Stimulated activated CD8-positive, alpha-beta memory T cell treated with anti-CD3 and anti-CD28 coated beads, Interleukin-4, amount 100 ng/mL, for 48 hours (primary cell): ENCODE data around the gene RAD51B.
"Not testable (repeated sequence)": the region's sequence is repeated elsewhere in the genome, so short reads cannot be mapped to it uniquely, and the experiment has no call there.

ENCODE experiments used
- DNase-seq: peaks from one replicate; pipeline ENCODE4 v3.0.0-alpha.2; 2020

RAD51B gene

GRCh38 chr14:68241862-68242487 lies 422.4 kb downstream of the RAD51B start:
- no peak for DNase-seq

- no peak for DNase-seq
Measured at GRCh38 chr14:68243450-68244010, 424.0 kb downstream of the RAD51B start.

- DNase-seq: no peak
Measured at GRCh38 chr14:68244262-68244980, 424.8 kb downstream of the RAD51B start.

DNA sequence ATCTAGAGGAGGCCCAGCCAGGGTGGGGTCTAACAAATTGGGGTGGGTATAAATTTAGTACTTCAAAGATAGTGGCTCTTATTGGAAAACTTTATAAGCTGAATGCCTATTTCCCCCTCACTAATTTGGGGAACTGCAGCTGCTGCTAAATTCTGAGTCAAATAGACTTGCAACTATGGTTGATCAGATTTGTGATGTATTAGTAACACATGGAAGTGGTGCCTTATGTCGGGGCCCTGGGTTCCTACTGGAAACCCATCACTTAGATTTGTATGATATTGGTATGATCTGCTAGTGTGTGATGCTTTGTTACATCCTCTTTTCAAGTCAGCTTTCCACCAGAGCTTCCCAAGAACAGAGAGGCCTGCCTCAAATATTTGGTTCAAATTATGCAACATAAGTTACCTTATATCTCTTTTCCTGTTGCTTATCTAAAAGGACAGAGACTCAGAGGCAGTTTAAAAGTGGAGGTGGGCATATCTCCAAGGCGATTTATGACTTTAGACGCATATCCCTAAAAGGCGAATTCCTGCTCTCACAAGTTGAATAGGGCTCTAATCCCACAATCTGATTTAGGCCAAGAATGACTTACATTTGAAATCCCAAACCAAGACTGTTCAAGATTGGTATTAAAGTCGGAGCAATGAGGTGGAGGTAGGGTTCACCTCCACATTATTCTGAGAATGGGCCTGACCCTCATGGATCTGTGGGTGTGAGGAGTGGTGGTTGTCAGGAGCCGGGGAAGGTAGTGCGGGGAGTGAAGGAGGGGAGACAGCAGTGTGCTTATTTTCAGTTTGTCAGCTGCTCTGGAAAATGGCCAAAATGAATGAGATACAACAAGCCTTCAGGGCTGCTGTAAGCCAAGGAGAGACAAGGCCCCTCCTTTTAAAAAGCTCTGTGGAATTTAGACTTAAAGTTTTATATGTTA lies 425.8 kb downstream of the RAD51B start:
- no peak for DNase-seq

DNA sequence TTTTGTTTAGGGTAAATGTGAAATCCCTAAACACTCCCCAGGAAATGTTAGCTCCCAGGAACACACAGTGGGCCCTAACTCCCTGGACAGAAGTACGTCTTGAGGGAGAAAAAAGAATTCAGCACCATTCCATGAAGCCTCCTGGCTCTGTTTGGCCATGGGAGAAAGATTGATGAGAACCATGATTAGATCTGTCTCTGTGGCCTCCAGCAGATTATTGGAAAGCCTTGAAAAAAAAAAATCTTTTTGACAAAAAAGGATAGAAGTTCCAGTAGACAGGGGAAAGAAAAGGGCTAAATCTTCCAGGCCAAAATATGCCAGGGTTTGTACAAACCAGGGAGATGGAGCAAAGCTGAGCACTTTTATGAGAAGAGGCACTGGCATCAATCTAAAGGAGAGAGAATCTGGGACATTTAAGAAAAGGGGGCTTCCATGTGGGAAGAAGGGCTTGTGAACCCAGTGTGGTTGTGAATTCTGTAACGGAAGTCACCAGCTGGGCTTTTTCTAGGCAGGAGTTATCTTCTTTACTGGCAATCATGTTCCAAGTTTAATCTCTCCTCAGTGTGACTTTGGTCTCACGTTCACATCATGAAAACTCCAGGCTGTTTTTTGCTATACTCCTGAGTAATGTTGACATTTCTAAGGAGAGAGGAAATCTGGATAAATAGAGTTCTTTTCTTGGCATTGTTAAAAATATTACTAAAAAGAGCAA lies 426.7 kb downstream of the RAD51B start:
- no peak for DNase-seq

DNA sequence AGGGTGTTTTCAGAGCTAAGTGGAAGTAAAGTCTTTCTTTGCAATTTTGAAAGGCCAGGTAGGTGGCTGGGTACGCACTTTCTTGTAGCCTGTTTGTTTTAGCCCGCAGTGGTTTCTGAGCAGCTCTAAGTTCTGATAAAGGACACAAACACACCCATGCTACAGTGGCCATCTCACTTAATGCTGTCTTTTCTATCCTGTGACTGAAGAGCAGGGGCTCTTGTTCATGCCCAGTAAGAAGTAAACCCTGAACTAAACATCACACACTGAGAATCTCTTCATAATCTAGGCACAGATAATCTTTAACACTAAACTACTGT lies 427.2 kb downstream of the RAD51B start:
- no peak for DNase-seq

DNA sequence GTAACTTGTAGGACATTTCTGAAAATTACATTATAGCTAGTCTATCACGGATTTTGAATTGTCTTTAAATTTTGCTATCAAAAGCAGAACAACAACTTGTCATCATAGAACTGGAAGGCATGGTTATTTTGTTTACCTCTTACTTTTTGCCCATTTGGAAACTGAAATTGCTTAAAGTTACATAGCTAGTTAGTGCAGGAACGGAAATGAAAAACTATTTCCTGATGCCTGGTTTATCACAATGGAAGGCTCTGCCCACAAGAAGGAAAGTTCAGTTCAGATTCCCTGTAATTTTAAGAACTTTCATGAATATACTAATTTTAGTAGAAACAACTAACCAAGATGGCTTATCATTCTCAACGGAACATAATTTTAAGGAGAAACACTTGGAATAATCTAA lies 427.7 kb downstream of the RAD51B start:
- DNase-seq: no peak

- DNase-seq: no peak
Measured at GRCh38 chr14:68247676-68248268, 428.2 kb downstream of the RAD51B start.

GRCh38 chr14:68248481-68249255 lies 429.1 kb downstream of the RAD51B start:
- DNase-seq: no peak

- DNase-seq: no peak
Measured at GRCh38 chr14:68249661-68250451, 430.3 kb downstream of the RAD51B start.

DNA sequence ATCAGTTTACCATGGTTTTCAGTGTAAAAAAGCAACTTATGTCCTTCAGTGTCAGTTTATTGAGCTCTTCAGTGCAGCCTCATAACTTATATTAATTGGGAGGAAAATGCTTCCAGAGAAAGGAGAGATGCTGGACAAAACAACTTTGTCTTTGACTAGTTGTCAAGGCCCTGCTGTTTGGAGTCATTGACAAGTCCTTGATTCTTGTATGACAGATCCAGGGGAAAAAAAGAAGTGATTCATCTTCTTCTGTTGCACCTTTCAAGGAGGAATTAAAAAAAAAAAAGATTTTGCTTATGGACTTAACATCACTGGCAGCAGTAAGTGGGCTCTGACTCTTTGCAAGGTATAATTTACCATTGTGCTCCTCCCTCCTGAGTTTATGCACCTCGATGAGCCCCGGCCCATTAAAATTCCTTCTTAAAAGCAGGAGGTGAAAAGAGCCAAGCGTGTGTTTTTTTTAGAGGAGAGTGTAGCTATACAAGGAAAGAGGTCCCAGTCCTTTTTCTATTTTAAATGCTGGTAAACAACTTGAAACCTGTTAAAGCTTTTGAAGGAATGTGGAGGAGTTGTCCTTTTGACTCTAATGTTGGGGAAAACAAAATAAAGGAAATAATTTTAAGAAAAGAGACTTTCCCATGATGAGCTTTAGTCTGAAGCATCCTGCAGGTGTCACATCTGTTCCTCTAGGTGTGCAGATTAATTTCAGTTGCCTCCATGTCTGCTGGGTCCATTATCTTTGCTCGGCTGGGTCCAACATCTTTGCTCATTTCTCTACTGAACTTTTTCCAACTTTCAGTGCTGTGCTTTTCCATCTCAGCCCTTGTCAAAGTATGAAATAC lies 431.6 kb downstream of the RAD51B start:
- no peak for DNase-seq

- DNase-seq: no peak
Measured at GRCh38 chr14:68251769-68252100, 432.2 kb downstream of the RAD51B start.

GRCh38 chr14:68253160-68253780 lies 433.7 kb downstream of the RAD51B start:
- DNase-seq: no peak

GRCh38 chr14:68253878-68254528 lies 434.4 kb downstream of the RAD51B start:
- no peak for DNase-seq

- DNase-seq: no peak
Measured at GRCh38 chr14:68254669-68255527, 435.3 kb downstream of the RAD51B start.

DNA sequence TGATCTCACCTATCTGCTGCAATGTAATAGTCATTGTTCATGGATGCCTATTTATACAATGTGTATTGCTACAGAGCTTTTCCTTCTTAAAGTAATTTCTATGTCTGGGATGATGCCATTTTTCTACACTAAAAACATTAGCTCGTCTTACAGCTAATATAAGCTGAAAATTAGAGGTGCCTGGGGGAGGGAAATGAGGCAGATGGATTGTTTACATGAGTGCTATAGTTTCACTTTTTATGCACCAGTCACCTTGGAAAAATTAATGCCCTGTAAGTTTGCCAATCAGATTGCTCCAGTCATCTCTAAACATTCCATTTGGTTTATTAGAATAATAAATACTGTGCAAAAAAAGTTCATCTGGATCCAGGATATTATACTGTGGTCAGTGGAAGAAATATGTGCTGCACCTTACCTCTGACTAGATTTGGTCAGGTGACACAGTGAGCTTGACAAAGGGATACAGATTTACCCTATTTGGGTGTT lies 436.2 kb downstream of the RAD51B start:
- DNase-seq: no peak

DNA sequence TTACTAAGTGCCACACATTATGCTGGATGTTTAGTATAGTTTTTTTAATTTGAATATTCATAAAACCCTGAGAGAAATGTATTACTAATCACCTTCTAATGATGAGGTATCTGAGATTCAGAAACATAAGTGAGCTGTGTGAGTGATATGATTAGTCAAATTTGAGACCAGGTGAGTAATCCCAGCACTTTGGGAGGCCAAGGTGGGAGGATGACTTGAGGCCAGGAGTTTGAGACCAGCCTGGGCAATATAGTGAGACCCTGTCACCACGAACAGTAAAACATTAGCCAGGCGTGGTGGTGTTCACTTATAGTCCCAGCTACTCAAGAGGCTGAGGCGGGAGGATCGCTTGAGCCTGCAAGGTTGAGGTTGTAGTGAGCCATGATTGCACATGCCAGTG lies 438.4 kb downstream of the RAD51B start:
- DNase-seq: no peak

- not testable (repeated sequence) for DNase-seq
Measured at GRCh38 chr14:68258995-68259394, 439.4 kb downstream of the RAD51B start.
